Upper lobe of left lung (tissue), 4 donors: ENCODE data around the gene MCUB.

Experiments
- CTCF ChIP-seq, 6 experiments: fragments of 450-650 bp in 4 of 6; fragments of 200-600 bp in 2 of 6; sonication (generic) in 2 of 6; IDR thresholded peaks; one replicate each; pipeline ENCODE4 v1.5.1; 2016 to 2019; ENCODE audit warnings: antibody characterized with exemption in 6 of 6
- EP300 ChIP-seq, 4 donors: sonication (generic); formaldehyde crosslinking; IDR thresholded peaks; one replicate each; pipeline ENCODE4 v1.5.1; 2017; ENCODE audit warnings: antibody characterized with exemption in 4 of 4, control low read depth in 2 of 4
- POLR2A ChIP-seq, 4 donors: fragments of 450-650 bp; IDR thresholded peaks; one replicate each; pipeline ENCODE4 v1.5.1; 2016 to 2017; ENCODE audit warnings: antibody characterized with exemption in 4 of 4, mild to moderate bottlenecking in 2 of 4
- POLR2AphosphoS5 ChIP-seq, 2 donors: sonication (generic); formaldehyde crosslinking; IDR thresholded peaks; one replicate each; pipeline ENCODE4 v1.5.1; 2017; ENCODE audit warnings: antibody characterized with exemption in 2 of 2

GRCh38 chr4:109560687-109561461 lies 828 bp downstream of the MCUB start:
- TF ChIP-seq CTCF (IDR thresholded peaks at IDR 0.05), result no peak
- peak in 1 of 4 donors; percentile 44 for TF ChIP-seq POLR2A (IDR thresholded peaks at IDR 0.05)
- peak in 1 of 2 donors; percentile 6 for TF ChIP-seq POLR2AphosphoS5 (IDR thresholded peaks at IDR 0.05)
- TF ChIP-seq EP300 (IDR thresholded peaks at IDR 0.05), result no peak
